Subcutaneous adipose tissue (tissue), 4 donors: ENCODE results near the gene NAALADL2. TPM values are rescaled to one million over a fixed set of nuclear protein-coding genes. Genes with fewer than 3 reads are reported as not detected.

Experiments used
- CTCF ChIP-seq: fragments of 450-650 bp; IDR thresholded peaks from one replicate; pipeline ENCODE4 v1.5.1; 2016; ENCODE audit warnings: low read depth, mild to moderate bottlenecking, control low read depth, antibody characterized with exemption, moderate library complexity
- total RNA-seq, 4 donors: library from RNA; depleted of rRNA; stranded (reverse); fragments of >200 nt; gene quantifications; one replicate each; pipeline ENCODE4 v1.1.0, GENCODE V29; 2016

NAALADL2 gene
- total RNA-seq, 4 donors from 2014 or later: 9.4 to 18.1 (median 11.8) TPM

DNA sequence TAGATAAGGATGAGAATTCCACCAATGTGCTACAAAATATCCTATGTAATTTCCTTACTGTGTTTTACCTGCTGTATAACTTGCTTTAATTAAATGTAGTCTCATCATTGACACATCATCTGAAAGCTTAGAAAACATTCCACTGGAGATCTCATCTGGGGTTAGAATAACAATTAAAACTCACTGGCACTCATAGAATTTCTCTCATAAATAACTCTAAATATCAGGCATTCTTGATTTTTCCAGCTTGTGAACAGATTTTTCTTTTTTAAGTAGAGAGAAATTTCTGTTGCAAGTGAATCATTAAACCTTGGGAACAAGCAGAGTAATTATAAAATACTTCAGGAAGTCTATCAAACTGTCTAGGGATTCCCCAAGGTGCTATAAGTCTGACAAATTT is 843.8 kb downstream of the NAALADL2 start:
- TF ChIP-seq CTCF: no peak

DNA sequence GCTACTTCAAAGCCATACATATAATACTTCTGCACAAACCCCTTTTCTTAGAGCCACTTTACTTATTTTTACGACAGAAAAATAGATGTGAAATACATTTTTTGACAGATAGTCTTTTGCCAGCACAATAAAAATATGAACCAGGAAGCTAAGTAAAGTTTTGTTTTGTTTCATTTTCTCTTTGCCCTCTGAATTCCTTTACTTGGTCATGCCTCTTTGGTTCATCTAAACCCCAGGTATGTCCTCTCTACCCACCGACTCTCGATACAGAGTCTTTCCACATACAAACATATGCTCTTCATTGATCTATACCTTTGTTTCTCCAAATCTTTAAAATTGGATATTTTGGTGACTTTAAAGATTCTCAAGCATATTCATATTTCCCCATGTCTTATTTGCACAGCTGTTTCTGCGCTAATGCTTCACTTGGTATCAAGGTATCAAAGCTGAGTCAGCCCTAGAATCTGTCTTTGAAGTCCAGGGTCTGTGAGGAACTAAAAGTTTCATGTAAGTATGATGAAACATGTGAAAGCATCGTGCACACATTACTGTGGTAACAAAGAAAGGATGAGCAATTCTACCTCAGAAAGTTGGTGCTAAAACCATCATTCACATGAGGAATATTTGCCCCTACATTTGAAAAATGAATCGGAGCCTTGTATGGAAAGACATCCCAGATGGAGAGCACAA is 845.4 kb downstream of the NAALADL2 start:
- no peak for TF ChIP-seq CTCF

DNA sequence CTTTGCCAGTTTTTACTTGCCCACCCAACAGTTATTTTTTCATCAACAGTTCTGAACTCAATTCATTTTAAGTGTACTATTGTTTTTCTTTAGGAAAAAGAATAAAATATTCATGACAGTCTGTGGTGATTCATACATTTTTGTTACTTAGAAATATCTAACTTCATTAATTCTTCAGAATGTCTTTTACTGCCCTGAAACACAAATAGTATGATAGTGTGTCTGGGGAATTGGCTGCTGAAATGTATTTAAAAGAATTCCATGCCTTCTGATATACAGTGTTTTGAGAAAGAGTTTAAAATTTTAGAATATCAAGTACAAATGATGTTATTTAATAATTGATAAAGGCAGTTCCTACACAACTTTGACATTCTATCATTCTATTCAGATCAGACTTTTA is 854.1 kb downstream of the NAALADL2 start:
- no peak for TF ChIP-seq CTCF

DNA sequence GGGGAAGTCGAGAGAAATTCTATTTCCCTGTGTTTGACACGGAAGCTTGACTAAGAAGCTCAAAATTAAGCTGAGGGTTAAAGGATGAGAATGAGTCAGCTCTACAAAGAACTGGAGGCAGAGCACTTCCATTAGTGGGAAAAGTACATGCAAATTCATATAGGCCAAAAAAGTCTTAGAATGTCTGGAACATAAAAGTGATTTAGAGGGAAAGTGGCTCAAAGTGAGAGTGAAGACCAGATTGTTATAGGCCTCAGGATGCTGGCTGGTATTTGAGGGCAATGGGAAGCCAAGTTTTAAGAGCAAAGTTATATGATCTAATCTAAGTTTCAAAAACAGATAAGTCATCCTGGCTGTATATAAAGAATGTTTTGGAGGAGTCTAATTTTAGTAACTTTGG is 857.3 kb downstream of the NAALADL2 start:
- TF ChIP-seq CTCF: no peak

DNA sequence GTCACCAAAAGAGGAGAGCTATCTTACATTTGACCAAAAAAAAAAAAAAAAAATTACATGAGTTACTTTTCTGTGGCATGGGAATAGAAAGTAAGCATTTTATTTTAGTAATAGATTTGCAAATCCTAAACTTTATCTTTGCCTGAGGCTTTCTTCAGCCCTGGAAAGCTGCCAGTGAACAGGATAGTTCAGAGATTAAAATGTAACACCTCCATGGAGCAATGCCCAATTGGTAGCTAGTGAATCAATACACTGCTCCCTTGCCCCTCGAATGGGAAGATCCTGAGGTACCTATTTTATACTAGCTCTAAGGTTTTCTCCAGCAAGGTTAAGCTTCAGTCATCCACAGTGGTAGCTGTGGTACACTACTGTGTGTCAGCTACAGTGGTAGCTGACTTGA is 867.1 kb downstream of the NAALADL2 start:
- no peak for TF ChIP-seq CTCF

DNA sequence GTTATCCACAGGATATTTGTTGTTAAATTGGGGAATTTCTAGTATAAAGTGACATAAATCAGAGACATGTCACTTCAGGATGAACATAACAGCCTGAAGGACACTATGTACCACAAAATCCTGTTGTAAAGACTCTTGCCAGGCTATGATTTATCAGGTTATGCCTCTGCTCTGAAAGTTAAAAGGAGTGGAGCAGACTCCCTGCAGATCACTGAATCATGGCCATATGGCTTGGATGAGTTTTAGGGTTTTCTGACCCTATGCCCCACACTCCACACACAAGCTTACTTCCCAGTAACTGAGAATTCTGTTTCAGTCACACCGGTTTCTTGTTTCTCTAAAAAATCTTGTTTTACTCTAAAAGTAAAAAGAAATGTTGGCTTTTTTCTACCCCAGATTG is 869.4 kb downstream of the NAALADL2 start:
- TF ChIP-seq CTCF: no peak

DNA sequence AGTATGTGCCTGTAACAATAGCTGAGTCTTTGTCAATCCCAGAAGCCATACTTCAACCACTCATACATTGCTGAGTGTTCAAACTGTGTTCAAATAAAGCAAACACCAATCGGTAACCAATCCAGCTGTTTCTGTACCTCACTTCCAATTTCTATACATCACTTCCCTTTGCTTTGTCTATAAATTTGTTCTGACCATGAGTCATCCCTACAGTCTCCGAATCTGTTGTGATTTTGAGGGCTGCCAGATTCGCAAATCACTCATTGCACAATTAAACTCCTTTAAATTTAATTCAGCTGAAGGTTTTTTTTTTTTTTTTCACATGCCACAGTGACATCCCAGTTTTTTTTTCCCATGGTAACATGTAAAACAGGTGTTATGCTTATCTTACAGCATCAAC is 870.3 kb downstream of the NAALADL2 start:
- no peak for TF ChIP-seq CTCF
